IMR-90 (cell line): ENCODE results near the gene SPATA13. TPM values are rescaled to one million over a fixed set of nuclear protein-coding genes. Genes with fewer than 3 reads are reported as not detected.

ENCODE experiments used
- ATAC-seq: fragments of 200-7000 bp; cut with Tn5 transposase; 2 replicates; pipeline ENCODE4 v1.9.1; 2020; ENCODE audit warnings: low read depth, mild to moderate bottlenecking, moderate library complexity
- BruUV-seq: library from RNA; stranded (reverse); fragments of 400-500 nt; replicated peaks from 2 replicates; lab custom pipeline; 2021; lab: Mats Ljungman, UMichigan
- CTCF ChIA-PET: fragments of 300-600 bp; formaldehyde crosslinking; extraction: SDS; loops from one replicate; lab custom pipeline; 2021; ENCODE audit warnings: antibody characterized with exemption; lab: Yijun Ruan, JAX
- POLR2A ChIA-PET: fragments of 300-600 bp; sonication (Branson Sonifier 250); formaldehyde crosslinking; loops from one replicate; lab custom pipeline; 2022; ENCODE audit warnings: antibody characterized with exemption; ENCODE audit not compliant: unreplicated experiment; lab: Charles Lee
- DNase-seq: peaks from one replicate; pipeline ENCODE4 v3.0.0; 2013
- H2AFZ ChIP-seq: replicated peaks from 2 replicates; pipeline ENCODE3; 2013; ENCODE audit warnings: low read length, mild to moderate bottlenecking; ENCODE audit not compliant: poor library complexity
- H2AK5ac ChIP-seq: 2 replicates; pipeline ENCODE4 v1.6.1; 2013; ENCODE audit warnings: low read depth, low read length, inconsistent platforms
- H2AK9ac ChIP-seq: replicated peaks from 2 replicates; pipeline ENCODE3; 2013; ENCODE audit warnings: mild to moderate bottlenecking, low read depth, low read length, moderate library complexity; ENCODE audit not compliant: poor library complexity
- H2BK120ac ChIP-seq: 2 replicates; pipeline ENCODE4 v1.6.1; 2013; ENCODE audit warnings: low read depth, low read length, inconsistent platforms
- H2BK15ac ChIP-seq: 3 replicates; pipeline ENCODE4 v1.6.1; 2013; ENCODE audit warnings: low read depth, low read length, inconsistent platforms
- H2BK20ac ChIP-seq: 2 replicates; pipeline ENCODE4 v1.6.1; 2013; ENCODE audit warnings: low read depth, mild to moderate bottlenecking, inconsistent platforms, low read length, moderate library complexity
- H2BK5ac ChIP-seq: 2 replicates; pipeline ENCODE4 v1.6.1; 2013; ENCODE audit warnings: mild to moderate bottlenecking, low read depth, low read length, inconsistent platforms; ENCODE audit not compliant: poor library complexity, severe bottlenecking
- H3K14ac ChIP-seq: replicated peaks from 2 replicates; pipeline ENCODE4 v1.6.1; 2013; ENCODE audit warnings: low read depth, low read length, inconsistent platforms
- H3K18ac ChIP-seq: 2 replicates; pipeline ENCODE4 v1.6.1; 2013; ENCODE audit warnings: low read depth, low read length, control low read depth
- H3K23ac ChIP-seq: 2 replicates; pipeline ENCODE4 v1.6.1; 2013; ENCODE audit warnings: low read depth, low read length, inconsistent platforms
- H3K27ac ChIP-seq: 2 replicates; pipeline ENCODE4 v1.5.1; 2013; ENCODE audit warnings: mild to moderate bottlenecking, control low read depth, low read length; ENCODE audit not compliant: insufficient read depth
- H3K27me3 ChIP-seq: 2 replicates; pipeline ENCODE4 v1.6.1; 2013; ENCODE audit warnings: low read length; ENCODE audit not compliant: control insufficient read depth, insufficient read depth
- H3K36me3 ChIP-seq: 2 replicates; pipeline ENCODE4 v1.6.1; 2013; ENCODE audit warnings: low read length, mixed read lengths; ENCODE audit not compliant: control insufficient read depth, insufficient read depth
- H3K4ac ChIP-seq: 2 replicates; pipeline ENCODE4 v1.6.1; 2013; ENCODE audit warnings: low read depth, low read length, inconsistent platforms
- H3K4me1 ChIP-seq: 2 replicates; pipeline ENCODE4 v1.6.1; 2013; ENCODE audit warnings: low read length, mixed read lengths; ENCODE audit not compliant: control insufficient read depth, insufficient read depth
- H3K4me2 ChIP-seq: 2 replicates; pipeline ENCODE4 v1.6.1; 2013; ENCODE audit warnings: low read depth, mild to moderate bottlenecking, control low read depth, low read length, moderate library complexity
- H3K4me3 ChIP-seq: 2 replicates; pipeline ENCODE4 v1.5.1; 2013; ENCODE audit warnings: low read depth, mild to moderate bottlenecking, control low read depth, low read length, moderate library complexity; ENCODE audit not compliant: insufficient read depth
- H3K56ac ChIP-seq: 2 replicates; pipeline ENCODE4 v1.6.1; 2013; ENCODE audit warnings: low read length, inconsistent platforms; ENCODE audit not compliant: insufficient read depth; ENCODE audit errors: extremely low read depth
- H3K79me1 ChIP-seq, 2 experiments: 2 replicates each; pipeline ENCODE4 v1.6.1; 2013; ENCODE audit warnings: low read length in 2 of 2, inconsistent platforms in 1 of 2, low read depth in 1 of 2
- H3K9ac ChIP-seq: 2 replicates; pipeline ENCODE4 v1.6.1; 2013; ENCODE audit warnings: low read depth, low read length, control low read depth
- H3K9me1 ChIP-seq: 2 replicates; pipeline ENCODE4 v1.6.1; 2013; ENCODE audit warnings: low read length, inconsistent platforms; ENCODE audit not compliant: insufficient read depth
- H3K9me3 ChIP-seq: 2 replicates; pipeline ENCODE4 v1.6.1; 2013; ENCODE audit warnings: low read length; ENCODE audit not compliant: control insufficient read depth, insufficient read depth
- H4K20me1 ChIP-seq: 2 replicates; pipeline ENCODE4 v1.6.1; 2013; ENCODE audit warnings: low read length, inconsistent platforms; ENCODE audit not compliant: insufficient read depth
- H4K5ac ChIP-seq: 2 replicates; pipeline ENCODE4 v1.6.1; 2013; ENCODE audit warnings: mild to moderate bottlenecking, low read depth, low read length, control low read depth
- H4K8ac ChIP-seq, 2 experiments: 2 replicates each; pipeline ENCODE4 v1.6.1; 2013; ENCODE audit warnings: low read depth in 2 of 2, low read length in 2 of 2, control low read depth in 1 of 2, inconsistent platforms in 1 of 2
- H4K91ac ChIP-seq: 2 replicates; pipeline ENCODE4 v1.6.1; 2013; ENCODE audit warnings: low read depth, low read length, inconsistent platforms; ENCODE audit not compliant: insufficient read depth
- BHLHE40 ChIP-seq: fragments of 150-350 bp; IDR thresholded peaks from 2 replicates; pipeline ENCODE4 v1.6.1; 2016; ENCODE audit warnings: mild to moderate bottlenecking, low read depth, low read length
- CEBPB ChIP-seq: IDR thresholded peaks from 2 replicates; pipeline ENCODE4 v1.6.1; 2012; ENCODE audit warnings: low read depth, low read length, improper control_type of control experiment
- CHD1 ChIP-seq: IDR thresholded peaks from 2 replicates; pipeline ENCODE4 v1.6.1; 2012; ENCODE audit warnings: low read depth, low read length, improper control_type of control experiment
- FOS ChIP-seq: fragments of 150-350 bp; IDR thresholded peaks from 2 replicates; pipeline ENCODE4 v1.6.1; 2016; ENCODE audit warnings: low read depth, low read length
- MAFK ChIP-seq: IDR thresholded peaks from 2 replicates; pipeline ENCODE4 v1.6.1; 2012; ENCODE audit warnings: low read depth, low read length, improper control_type of control experiment
- MAZ ChIP-seq: IDR thresholded peaks from 2 replicates; pipeline ENCODE4 v1.6.1; 2012; ENCODE audit warnings: low read depth, mild to moderate bottlenecking, low read length, improper control_type of control experiment, moderate library complexity, borderline replicate concordance
- MXI1 ChIP-seq: IDR thresholded peaks from 2 replicates; pipeline ENCODE4 v1.6.1; 2012; ENCODE audit warnings: low read depth, mild to moderate bottlenecking, low read length, moderate library complexity, borderline replicate concordance
- NFE2L2 ChIP-seq: fragments of 150-350 bp; IDR thresholded peaks from 2 replicates; pipeline ENCODE4 v1.6.1; 2016; ENCODE audit warnings: low read depth, mild to moderate bottlenecking, low read length
- POLR2A ChIP-seq: IDR thresholded peaks from 2 replicates; pipeline ENCODE4 v1.6.1; 2012; ENCODE audit warnings: mild to moderate bottlenecking, low read depth, low read length
- RAD21 ChIP-seq: IDR thresholded peaks from 2 replicates; pipeline ENCODE4 v1.6.1; 2012; ENCODE audit warnings: low read length, improper control_type of control experiment
- RCOR1 ChIP-seq: IDR thresholded peaks from 2 replicates; pipeline ENCODE4 v1.6.1; 2012; ENCODE audit warnings: mild to moderate bottlenecking, low read length, improper control_type of control experiment; ENCODE audit not compliant: insufficient replicate concordance
- RFX5 ChIP-seq: IDR thresholded peaks from 2 replicates; pipeline ENCODE4 v1.8.0; 2012; ENCODE audit warnings: low read depth, mild to moderate bottlenecking, low read length, moderate library complexity
- SMC3 ChIP-seq: fragments of 150-350 bp; IDR thresholded peaks from 2 replicates; pipeline ENCODE4 v1.6.1; 2016; ENCODE audit warnings: low read depth, mild to moderate bottlenecking, antibody characterized with exemption, low read length, moderate library complexity
- WGBS, 2 experiments: methylation state at CpG; one replicate each; pipeline versions ENCODE4 v1.1.5 to v1.1.7; 2013; ENCODE audit warnings: missing lambda C conversion rate in 2 of 2; ENCODE audit not compliant: insufficient read length in 1 of 2; ENCODE audit errors: extremely low coverage in 2 of 2; 5-methylcytosine and 5-hydroxymethylcytosine counted together
- dilution Hi-C: fragments of 300-500 bp; cut with HindIII; formaldehyde crosslinking; loops from one replicate; pipeline ENCODE4 v1.14.3; 2018; ENCODE audit warnings: low sequenced_read_pairs; ENCODE audit not compliant: unreplicated experiment
- in situ Hi-C: fragments of 300-500 bp; cut with MboI; formaldehyde crosslinking; loops from 3 replicates; pipeline ENCODE4 v1.14.3; 2019; ENCODE audit warnings: low sequenced_read_pairs, inconsistent platforms, mixed read lengths
- intact Hi-C: fragments of 100-400 bp; cut with micrococcal nuclease; formaldehyde crosslinking; loops from 2 replicates; pipeline ENCODE4 v1.10.0; 2022
- polyA plus RNA-seq, 3 experiments: library from polyadenylated mRNA; depleted of rRNA; stranded (reverse); fragments of >200 nt; gene quantifications; 2 replicates each; pipeline ENCODE4 v1.2.3, GENCODE V29; 2012; ENCODE audit warnings: low replicate concordance in 1 of 3
- total RNA-seq: library from RNA; depleted of rRNA; stranded (reverse); fragments of >200 nt; gene quantifications from 2 replicates; pipeline ENCODE4 v1.2.3, GENCODE V29; 2012
- TF ChIP-seq, protein P1 (sequence below): fragments of 150-350 bp; IDR thresholded peaks from 2 replicates; pipeline ENCODE4 v1.6.1; 2017; ENCODE audit warnings: mild to moderate bottlenecking, antibody characterized with exemption, low read length, low read depth
- TF ChIP-seq, protein P2 (sequence below): fragments of 150-350 bp; IDR thresholded peaks from 2 replicates; pipeline ENCODE4 v1.6.1; 2016; ENCODE audit warnings: low read depth, mild to moderate bottlenecking, low read length, moderate library complexity, borderline replicate concordance
- TF ChIP-seq, protein P3 (sequence below): conservative IDR thresholded peaks from 2 replicates; pipeline ENCODE4 v1.5.1; 2012; ENCODE audit warnings: mild to moderate bottlenecking, low read depth, low read length, improper control_type of control experiment

SPATA13 gene
- total and polyA plus RNA-seq, 2 of the 4 experiments (the other 2 are of a cell fraction) = 10.5 to 12.5 TPM

DNA sequence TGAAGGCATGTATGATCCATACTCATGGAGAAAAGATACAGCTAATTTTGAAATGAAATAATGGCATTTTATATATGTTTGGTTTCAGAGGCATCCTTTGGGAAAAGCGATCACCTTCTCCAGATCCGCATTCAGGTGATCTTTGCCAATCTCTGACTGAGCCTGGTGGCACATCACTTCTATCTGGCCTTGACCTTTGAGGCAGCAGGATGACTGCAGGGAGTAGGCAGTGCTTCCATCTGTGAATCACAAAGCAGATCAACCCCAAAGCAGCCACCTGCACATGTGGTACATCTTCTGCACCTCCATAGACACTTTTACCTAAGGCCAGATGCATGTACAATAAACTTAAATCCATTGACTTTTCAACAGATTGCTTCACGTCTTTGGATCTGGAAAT is 53.4 kb downstream of the SPATA13 start:
- no peak overlapping the region for H2AK9ac ChIP-seq
- TF ChIP-seq MAFK = no peak
- no peak for TF ChIP-seq BHLHE40
- TF ChIP-seq CHD1 = no peak
- no peak for TF ChIP-seq RAD21
- TF ChIP-seq, protein P1, sequence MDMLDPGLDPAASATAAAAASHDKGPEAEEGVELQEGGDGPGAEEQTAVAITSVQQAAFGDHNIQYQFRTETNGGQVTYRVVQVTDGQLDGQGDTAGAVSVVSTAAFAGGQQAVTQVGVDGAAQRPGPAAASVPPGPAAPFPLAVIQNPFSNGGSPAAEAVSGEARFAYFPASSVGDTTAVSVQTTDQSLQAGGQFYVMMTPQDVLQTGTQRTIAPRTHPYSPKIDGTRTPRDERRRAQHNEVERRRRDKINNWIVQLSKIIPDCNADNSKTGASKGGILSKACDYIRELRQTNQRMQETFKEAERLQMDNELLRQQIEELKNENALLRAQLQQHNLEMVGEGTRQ = no peak
- TF ChIP-seq, protein P2, sequence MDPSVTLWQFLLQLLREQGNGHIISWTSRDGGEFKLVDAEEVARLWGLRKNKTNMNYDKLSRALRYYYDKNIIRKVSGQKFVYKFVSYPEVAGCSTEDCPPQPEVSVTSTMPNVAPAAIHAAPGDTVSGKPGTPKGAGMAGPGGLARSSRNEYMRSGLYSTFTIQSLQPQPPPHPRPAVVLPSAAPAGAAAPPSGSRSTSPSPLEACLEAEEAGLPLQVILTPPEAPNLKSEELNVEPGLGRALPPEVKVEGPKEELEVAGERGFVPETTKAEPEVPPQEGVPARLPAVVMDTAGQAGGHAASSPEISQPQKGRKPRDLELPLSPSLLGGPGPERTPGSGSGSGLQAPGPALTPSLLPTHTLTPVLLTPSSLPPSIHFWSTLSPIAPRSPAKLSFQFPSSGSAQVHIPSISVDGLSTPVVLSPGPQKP = no peak
- no peak for TF ChIP-seq MAZ
- TF ChIP-seq SMC3 = no peak
- no peak for TF ChIP-seq FOS
- TF ChIP-seq, protein P3, sequence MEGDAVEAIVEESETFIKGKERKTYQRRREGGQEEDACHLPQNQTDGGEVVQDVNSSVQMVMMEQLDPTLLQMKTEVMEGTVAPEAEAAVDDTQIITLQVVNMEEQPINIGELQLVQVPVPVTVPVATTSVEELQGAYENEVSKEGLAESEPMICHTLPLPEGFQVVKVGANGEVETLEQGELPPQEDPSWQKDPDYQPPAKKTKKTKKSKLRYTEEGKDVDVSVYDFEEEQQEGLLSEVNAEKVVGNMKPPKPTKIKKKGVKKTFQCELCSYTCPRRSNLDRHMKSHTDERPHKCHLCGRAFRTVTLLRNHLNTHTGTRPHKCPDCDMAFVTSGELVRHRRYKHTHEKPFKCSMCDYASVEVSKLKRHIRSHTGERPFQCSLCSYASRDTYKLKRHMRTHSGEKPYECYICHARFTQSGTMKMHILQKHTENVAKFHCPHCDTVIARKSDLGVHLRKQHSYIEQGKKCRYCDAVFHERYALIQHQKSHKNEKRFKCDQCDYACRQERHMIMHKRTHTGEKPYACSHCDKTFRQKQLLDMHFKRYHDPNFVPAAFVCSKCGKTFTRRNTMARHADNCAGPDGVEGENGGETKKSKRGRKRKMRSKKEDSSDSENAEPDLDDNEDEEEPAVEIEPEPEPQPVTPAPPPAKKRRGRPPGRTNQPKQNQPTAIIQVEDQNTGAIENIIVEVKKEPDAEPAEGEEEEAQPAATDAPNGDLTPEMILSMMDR = no peak
- no peak for TF ChIP-seq CEBPB
- no peak for TF ChIP-seq MXI1
- no peak for TF ChIP-seq RCOR1
- no peak for TF ChIP-seq POLR2A
- no peak for TF ChIP-seq NFE2L2
- no peak for TF ChIP-seq RFX5
- H3K23ac ChIP-seq = no peak overlapping the region
- no peak overlapping the region for H2BK20ac ChIP-seq
- POLR2A ChIA-PET = no interaction called here
- no peak for ATAC-seq
- no peak overlapping the region for H3K4me3 ChIP-seq
- 100% methylated on average over 2 of the region's 3 CpGs; no CpG with 5 or more reads in 1 of the 2 experiments for WGBS, 2 experiments
- H3K9me3 ChIP-seq = no peaks in the 10 kb centered on the region
- no peak overlapping the region for H3K14ac ChIP-seq
- no peak overlapping the region for H4K8ac ChIP-seq
- 0 out of 2 replicates have a peak, but pooled peaks cover 3% of the 10 kb centered on the region for H4K20me1 ChIP-seq
- H3K9ac ChIP-seq = no peak overlapping the region
- no peak overlapping the region for H3K18ac ChIP-seq
- H2AFZ ChIP-seq = no peak overlapping the region
- H3K79me1 ChIP-seq = peaks cover 51 to 65% of the 10 kb centered on the region in 2 experiments
- peaks cover 27% of the 10 kb centered on the region for H3K9me1 ChIP-seq
- H3K4me2 ChIP-seq = no peak overlapping the region
- H3K36me3 ChIP-seq = peaks cover 1% of the 10 kb centered on the region; the same call in 1 of the 2 replicates
- no peak overlapping the region for H3K4ac ChIP-seq
- H3K4me1 ChIP-seq = peaks cover 16% of the 10 kb centered on the region
- intact Hi-C loops (no loop called here), in situ Hi-C loops (no loop called here), dilution Hi-C loops (no loop called here)
- H4K5ac ChIP-seq = no peak overlapping the region
- no peak for DNase-seq
- H2BK120ac ChIP-seq = no peak overlapping the region
- H3K56ac ChIP-seq = no peak overlapping the region
- H2BK15ac ChIP-seq = no peak overlapping the region
- H4K91ac ChIP-seq = no peak overlapping the region
- CTCF ChIA-PET = no interaction called here
- BruUV-seq = no TSS peak
- no peak overlapping the region for H2AK5ac ChIP-seq
- no peak overlapping the region for H3K27ac ChIP-seq
- H3K27me3 ChIP-seq = no peaks in the 10 kb centered on the region
- H2BK5ac ChIP-seq = no peak overlapping the region
